ENCODE results near the gene GNG11. TPM values are rescaled to one million over a fixed set of nuclear protein-coding genes. Genes with fewer than 3 reads are reported as not detected.

Gene GNG11
- total RNA-seq, 2 donors from 2014 or later: not detected

Other genes starting within 250 kb of the GNG11 start
- under 1 TPM; 0.42 to 0.86 TPM for gene TFPI2, start 31.0 kb upstream of the GNG11 start, total RNA-seq
- not detected for gene GNGT1, start 15.2 kb upstream of the GNG11 start, total RNA-seq
- 10 to 100 TPM; 17.9 to 22.6 TPM for gene BET1, start 82.6 kb downstream of the GNG11 start, total RNA-seq

Data from activated T-helper 17 cell treated with anti-CD3 and anti-CD28 coated beads, Interleukin-2, amount 50 U/mL, for 72 hours (primary cell).